ENCODE results near the gene EHD4.

DNA sequence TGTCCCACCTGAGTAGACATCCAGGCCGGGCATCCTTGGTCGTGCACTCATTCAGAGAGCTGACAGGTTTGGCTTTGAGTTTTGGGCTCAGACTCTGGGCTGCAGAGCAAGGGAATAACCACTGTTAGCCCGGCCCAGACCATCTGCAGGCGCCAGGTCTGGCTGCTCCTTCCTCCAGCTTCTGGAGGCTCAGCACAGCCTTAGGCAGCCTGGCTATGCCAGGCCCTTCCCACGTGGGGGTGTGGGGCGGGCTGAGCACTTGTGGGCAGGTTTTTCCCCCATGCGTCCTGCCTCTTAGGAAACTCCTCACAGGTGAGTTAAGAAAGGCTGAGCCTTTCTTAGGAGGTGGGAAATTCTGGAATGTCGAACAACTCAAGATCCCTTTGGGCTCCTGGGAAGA is 122.5 kb downstream of the EHD4 start:
- TF ChIP-seq CTCF (conservative IDR thresholded peaks at IDR 0.05) (no peak), ZFX (IDR thresholded peaks at IDR 0.05) (no peak)
